ENCODE results near the gene RBSN. TPM values are rescaled to one million over a fixed set of nuclear protein-coding genes. Genes with fewer than 3 reads are reported as not detected.

Gene RBSN
- total RNA-seq, 1 donor from 2014 or later = 21.1 TPM

- no peaks in the 10 kb centered on the region for H3K27me3 ChIP-seq (ENCODE audit: control insufficient read depth, insufficient read depth, low read length)
- H3K36me3 ChIP-seq (ENCODE audit: control insufficient read depth, insufficient read depth, low read length) = peaks cover 3% of the 10 kb centered on the region
- no peak overlapping the region for H3K4me3 ChIP-seq (ENCODE audit: low read depth, low read length)
- no peak for TF ChIP-seq CTCF (IDR thresholded peaks at IDR 0.05; ENCODE audit: insufficient read depth, low read length, poor library complexity, severe bottlenecking)
- no peak for DNase-seq (ENCODE audit: low read depth)
These were observed 53.3 kb downstream of the RBSN start for GRCh38 chr3:15045667-15046066.

DNA sequence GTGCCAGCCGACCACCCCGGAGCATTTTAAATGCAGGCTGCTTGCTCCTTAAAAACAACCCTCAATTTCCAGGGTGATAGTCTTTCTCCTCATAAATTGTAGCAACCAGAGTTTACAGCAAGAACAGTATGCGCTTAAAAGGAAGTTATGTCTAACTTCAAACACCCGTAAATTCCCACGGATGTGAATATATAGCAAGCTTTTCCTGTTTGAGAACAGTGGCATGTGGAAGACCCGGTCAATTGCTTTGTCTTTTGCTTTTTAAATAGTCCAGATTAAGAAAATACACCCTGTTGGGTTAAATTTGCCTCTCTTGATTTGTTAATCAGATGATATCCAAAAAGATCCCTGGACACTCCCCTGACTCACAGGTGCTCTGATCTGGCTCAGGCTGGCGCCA lies 54.6 kb downstream of the RBSN start:
- DNase-seq (ENCODE audit: low read depth) = no peak
- TF ChIP-seq CTCF (IDR thresholded peaks at IDR 0.05; ENCODE audit: insufficient read depth, low read length, poor library complexity, severe bottlenecking) = no peak
- H3K36me3 ChIP-seq (ENCODE audit: control insufficient read depth, insufficient read depth, low read length) = peaks cover 2% of the 10 kb centered on the region
- no peak overlapping the region for H3K4me3 ChIP-seq (ENCODE audit: low read depth, low read length)
- no peaks in the 10 kb centered on the region for H3K27me3 ChIP-seq (ENCODE audit: control insufficient read depth, insufficient read depth, low read length)

DNA sequence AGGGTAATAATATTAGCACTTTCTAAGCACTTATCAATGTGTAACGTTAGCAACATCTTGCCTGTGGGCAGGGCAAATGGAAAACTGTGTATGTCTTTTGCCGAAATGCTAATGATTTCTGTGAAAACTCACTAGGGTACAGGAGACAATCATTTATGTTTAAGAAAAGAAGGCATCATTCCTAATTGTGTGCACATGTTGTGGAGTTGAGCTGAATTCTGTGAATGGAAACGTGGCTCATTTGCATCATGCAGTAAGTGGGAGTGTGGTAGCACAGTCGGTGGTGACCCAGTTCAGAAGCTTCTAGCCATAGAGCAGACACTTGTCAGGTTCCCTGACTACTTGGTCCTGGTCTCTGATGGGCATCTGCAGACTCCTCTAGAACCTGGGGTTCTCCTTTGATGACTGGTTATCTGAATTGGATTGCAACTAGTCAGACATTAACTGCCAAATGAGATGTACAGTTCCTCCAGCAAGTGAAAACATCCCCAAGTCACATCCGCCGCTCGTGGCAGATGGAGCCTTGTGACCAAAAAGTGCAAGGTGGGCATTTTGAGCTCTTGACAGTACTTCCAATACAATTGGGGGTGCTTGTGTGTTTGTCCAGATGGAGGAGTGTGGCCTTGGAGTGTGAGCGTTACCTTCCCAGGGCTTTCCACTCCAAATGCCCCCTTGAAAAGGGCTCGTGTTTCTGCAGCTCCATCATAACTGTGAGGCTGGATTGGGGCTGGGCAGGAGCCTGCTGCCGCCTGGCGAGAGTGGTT lies 55.4 kb downstream of the RBSN start:
- no peak for TF ChIP-seq CTCF (IDR thresholded peaks at IDR 0.05; ENCODE audit: insufficient read depth, low read length, poor library complexity, severe bottlenecking)
- Histone ChIP-seq H3K4me3 (ENCODE audit: low read depth, low read length) (no peak overlapping the region), H3K36me3 (ENCODE audit: control insufficient read depth, insufficient read depth, low read length) (peaks cover 2% of the 10 kb centered on the region), H3K27me3 (ENCODE audit: control insufficient read depth, insufficient read depth, low read length) (no peaks in the 10 kb centered on the region)
- DNase-seq (ENCODE audit: low read depth) = no peak

GRCh38 chr3:15042936-15043335 lies 56.0 kb downstream of the RBSN start:
- no peaks in the 10 kb centered on the region for H3K27me3 ChIP-seq (ENCODE audit: control insufficient read depth, insufficient read depth, low read length)
- no peak for DNase-seq (ENCODE audit: low read depth)
- no peak overlapping the region for H3K4me3 ChIP-seq (ENCODE audit: low read depth, low read length)
- no peak for TF ChIP-seq CTCF (IDR thresholded peaks at IDR 0.05; ENCODE audit: insufficient read depth, low read length, poor library complexity, severe bottlenecking)
- H3K36me3 ChIP-seq (ENCODE audit: control insufficient read depth, insufficient read depth, low read length) = peaks cover 2% of the 10 kb centered on the region

DNA sequence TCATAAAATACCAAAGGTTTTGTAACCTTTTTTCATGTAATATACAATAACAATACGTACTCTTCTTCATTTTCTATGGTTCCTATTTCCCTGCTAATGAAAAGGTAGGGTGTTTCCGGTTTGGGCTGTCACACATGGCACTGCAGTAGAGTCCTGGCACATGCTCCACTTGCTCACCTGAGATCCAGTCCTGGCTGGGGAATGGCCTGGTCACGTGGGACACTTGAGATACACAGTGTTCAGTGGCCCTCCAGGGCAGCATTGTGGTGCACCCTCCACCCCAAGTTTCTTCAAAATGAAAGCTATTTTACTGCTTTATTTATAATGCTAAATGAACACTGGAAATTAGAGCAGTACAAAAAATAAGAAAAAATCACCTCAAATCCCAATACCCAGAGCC lies 57.0 kb downstream of the RBSN start:
- DNase-seq (ENCODE audit: low read depth) = no peak
- peaks cover 2% of the 10 kb centered on the region for H3K36me3 ChIP-seq (ENCODE audit: control insufficient read depth, insufficient read depth, low read length)
- no peaks in the 10 kb centered on the region for H3K27me3 ChIP-seq (ENCODE audit: control insufficient read depth, insufficient read depth, low read length)
- no peak overlapping the region for H3K4me3 ChIP-seq (ENCODE audit: low read depth, low read length)
- TF ChIP-seq CTCF (IDR thresholded peaks at IDR 0.05; ENCODE audit: insufficient read depth, low read length, poor library complexity, severe bottlenecking) = no peak

GRCh38 chr3:15040844-15041243 lies 58.1 kb downstream of the RBSN start:
- H3K36me3 ChIP-seq (ENCODE audit: control insufficient read depth, insufficient read depth, low read length) = peaks cover 2% of the 10 kb centered on the region
- H3K27me3 ChIP-seq (ENCODE audit: control insufficient read depth, insufficient read depth, low read length) = no peaks in the 10 kb centered on the region
- DNase-seq (ENCODE audit: low read depth) = no peak
- no peak overlapping the region for H3K4me3 ChIP-seq (ENCODE audit: low read depth, low read length)
- TF ChIP-seq CTCF (IDR thresholded peaks at IDR 0.05; ENCODE audit: insufficient read depth, low read length, poor library complexity, severe bottlenecking) = no peak
